CD8-positive, alpha-beta memory T cell (primary cell): ENCODE data around the gene IFT43. TPM values are rescaled to one million over a fixed set of nuclear protein-coding genes. Genes with fewer than 3 reads are reported as not detected.

ENCODE experiments used
- CTCF ChIA-PET: fragments of 350-600 bp; sonication (Branson Sonifier 250); formaldehyde crosslinking; loops from one replicate; lab custom pipeline; 2021; ENCODE audit warnings: antibody characterized with exemption; lab: Charles Lee
- POLR2A ChIA-PET: fragments of 350-600 bp; sonication (Branson Sonifier 250); formaldehyde crosslinking; loops from one replicate; lab custom pipeline; 2021; ENCODE audit warnings: antibody characterized with exemption; lab: Charles Lee
- DNase-seq, 5 donors: peaks; one replicate each; pipeline versions ENCODE4 v3.0.0 to v3.0.0-alpha.2; 2020 to 2022; ENCODE audit warnings: mixed read lengths in 1 of 5
- H3K27ac ChIP-seq: one replicate; pipeline ENCODE4 v1.7.0; 2013; ENCODE audit warnings: low read depth, mild to moderate bottlenecking, low read length, moderate library complexity
- H3K27me3 ChIP-seq: 2 replicates; pipeline ENCODE4 v1.7.0; 2013; ENCODE audit warnings: low read length, mild to moderate bottlenecking; ENCODE audit not compliant: insufficient read depth, poor library complexity, severe bottlenecking
- H3K36me3 ChIP-seq: 2 replicates; pipeline ENCODE4 v1.7.0; 2013; ENCODE audit warnings: mild to moderate bottlenecking, low read length, moderate library complexity; ENCODE audit not compliant: insufficient read depth
- H3K4me1 ChIP-seq: 2 replicates; pipeline ENCODE4 v1.7.0; 2013; ENCODE audit warnings: mild to moderate bottlenecking, low read length, moderate library complexity; ENCODE audit not compliant: insufficient read depth
- H3K4me3 ChIP-seq: 2 replicates; pipeline ENCODE4 v1.7.0; 2013; ENCODE audit warnings: mild to moderate bottlenecking, low read length
- H3K9me3 ChIP-seq: 2 replicates; pipeline ENCODE4 v1.7.0; 2013; ENCODE audit warnings: mild to moderate bottlenecking, low read length
- H3K27ac Mint-ChIP-seq, 8 donors: one replicate each; pipeline ENCODE4 v1.8.0; 2020 to 2021; ENCODE audit warnings: mixed read lengths in 8 of 8, mild to moderate bottlenecking in 6 of 8, inconsistent platforms in 3 of 8, moderate library complexity in 3 of 8
- H3K27me3 Mint-ChIP-seq, 2 donors: one replicate each; pipeline ENCODE4 v1.8.0; 2020 to 2021; ENCODE audit warnings: mixed read lengths in 2 of 2, mild to moderate bottlenecking in 1 of 2, moderate library complexity in 1 of 2
- H3K36me3 Mint-ChIP-seq, 3 donors: one replicate each; pipeline ENCODE4 v1.8.0; 2020 to 2021; ENCODE audit warnings: mixed read lengths in 3 of 3, inconsistent platforms in 1 of 3, mild to moderate bottlenecking in 1 of 3
- H3K4me1 Mint-ChIP-seq, 3 donors: one replicate each; pipeline ENCODE4 v1.8.0; 2020 to 2021; ENCODE audit warnings: mixed read lengths in 3 of 3, inconsistent platforms in 1 of 3, mild to moderate bottlenecking in 1 of 3
- H3K4me3 Mint-ChIP-seq, 7 donors: one replicate each; pipeline ENCODE4 v1.8.0; 2020 to 2021; ENCODE audit warnings: mixed read lengths in 7 of 7, mild to moderate bottlenecking in 6 of 7, moderate library complexity in 4 of 7, inconsistent platforms in 2 of 7
- H3K9me3 Mint-ChIP-seq, 5 donors: one replicate each; pipeline ENCODE4 v1.8.0; 2020 to 2022; ENCODE audit warnings: mixed read lengths in 5 of 5, mild to moderate bottlenecking in 3 of 5, moderate library complexity in 2 of 5, inconsistent platforms in 1 of 5
- polyA plus RNA-seq: library from polyadenylated mRNA; unstranded; fragments of 300-500 nt; fragmentation: Illumina TruSeq; gene quantifications from one replicate; pipeline ENCODE4 v1.2.3, GENCODE V29; 2021
- total RNA-seq, 2 experiments: library from RNA; stranded (reverse); gene quantifications; one replicate each; pipeline ENCODE4 v1.2.3, GENCODE V29; 2021

IFT43 gene
- total and polyA plus RNA-seq, 3 experiments from 2014 or later: 12.6 to 14.4 (median 14.2) TPM

GRCh38 chr14:76131071-76131965, 145.8 kb downstream of the IFT43 start:
- Histone ChIP-seq H3K4me3 (no peak overlapping the region), H3K27ac (no peak overlapping the region), H3K4me1 (no peaks in the 10 kb centered on the region), H3K9me3 (no peaks in the 10 kb centered on the region), H3K36me3 (no peaks in the 10 kb centered on the region), H3K27me3 (peaks cover 17% of the 10 kb centered on the region)
- H3K9me3 Mint-ChIP-seq: no peaks in the 10 kb centered on the region
- H3K4me3 Mint-ChIP-seq: peak overlapping the region in 1 of 7 donors; percentile 38
- ChIA-PET POLR2A (no interaction called here), CTCF (no interaction called here)
- no peak for DNase-seq
- H3K27me3 Mint-ChIP-seq: peaks cover 45 to 86% of the 10 kb centered on the region in 2 donors
- H3K4me1 Mint-ChIP-seq: peaks cover 0 to 14% (median 8%) of the 10 kb centered on the region in 3 donors
- no peak overlapping the region for H3K27ac Mint-ChIP-seq
- H3K36me3 Mint-ChIP-seq: peaks cover 0 to 21% (median 3%) of the 10 kb centered on the region in 3 donors

- peaks cover 52 to 88% of the 10 kb centered on the region in 2 donors for H3K27me3 Mint-ChIP-seq
- H3K27ac ChIP-seq: no peak overlapping the region
- H3K36me3 Mint-ChIP-seq: peaks cover 0 to 13% (median 1%) of the 10 kb centered on the region in 3 donors
- peaks cover 29% of the 10 kb centered on the region for H3K27me3 ChIP-seq
- H3K4me3 ChIP-seq: no peak overlapping the region
- no peaks in the 10 kb centered on the region for H3K9me3 ChIP-seq
- no peaks in the 10 kb centered on the region for H3K36me3 ChIP-seq
- peaks cover 1 to 14% (median 10%) of the 10 kb centered on the region in 3 donors for H3K4me1 Mint-ChIP-seq
- H3K4me1 ChIP-seq: no peaks in the 10 kb centered on the region
- ChIA-PET CTCF (no interaction called here), POLR2A (no interaction called here)
- no peak for DNase-seq
- H3K4me3 Mint-ChIP-seq: no peak overlapping the region
- peaks cover 0 to 4% (median 0%) of the 10 kb centered on the region in 5 donors for H3K9me3 Mint-ChIP-seq
- no peak overlapping the region for H3K27ac Mint-ChIP-seq
These were observed 147.5 kb downstream of the IFT43 start for GRCh38 chr14:76133103-76133502.

Other genes starting within 250 kb of the IFT43 start
- 1 to 10 TPM; 2.6 to 2.8 TPM for gene TGFB3, start 3.8 kb upstream of the IFT43 start, total RNA-seq
- gene TGFB3, start 3.8 kb upstream of the IFT43 start, polyA plus RNA-seq: 0.32 TPM
- 10 to 100 TPM; 36.0 to 41.9 TPM for gene GPATCH2L, start 166.2 kb downstream of the IFT43 start, total RNA-seq
- gene GPATCH2L, start 166.2 kb downstream of the IFT43 start, polyA plus RNA-seq: 8.3 TPM